HG03460 (cell line): ENCODE measurements around the gene SLC39A8.
"Not testable (repeated sequence)": the region's sequence is repeated elsewhere in the genome, so short reads cannot be mapped to it uniquely, and the experiment has no call there.

Experiments
- ATAC-seq: cut with Tn5 transposase; IDR thresholded peaks from one replicate; pipeline ENCODE4 v1.9.1; 2021; ENCODE audit not compliant: unreplicated experiment

Gene SLC39A8

GRCh38 chr4:102243296-102243695 is 102.0 kb downstream of the SLC39A8 start:
- ATAC-seq = not testable (repeated sequence)

- ATAC-seq = no peak
Observed at GRCh38 chr4:102234243-102234838, 110.9 kb downstream of the SLC39A8 start.

- no peak for ATAC-seq
Observed at GRCh38 chr4:102230194-102230593, 115.1 kb downstream of the SLC39A8 start.

- ATAC-seq = no peak
Observed at GRCh38 chr4:102227388-102227787, 117.9 kb downstream of the SLC39A8 start.

GRCh38 chr4:102223461-102223860 is 121.8 kb downstream of the SLC39A8 start:
- no peak for ATAC-seq

- no peak for ATAC-seq
Observed at GRCh38 chr4:102222838-102223409, 122.4 kb downstream of the SLC39A8 start.

- ATAC-seq = no peak
Observed at GRCh38 chr4:102219129-102219528, 126.2 kb downstream of the SLC39A8 start.

GRCh38 chr4:102218656-102219055 is 126.6 kb downstream of the SLC39A8 start:
- ATAC-seq = no peak

- no peak for ATAC-seq
Observed at GRCh38 chr4:102217775-102218355, 127.4 kb downstream of the SLC39A8 start.

- no peak for ATAC-seq
Observed at GRCh38 chr4:102217345-102217744, 127.9 kb downstream of the SLC39A8 start.

- no peak for ATAC-seq
Observed at GRCh38 chr4:102216666-102217065, 128.6 kb downstream of the SLC39A8 start.

- no peak for ATAC-seq
Observed at GRCh38 chr4:102213031-102213430, 132.3 kb downstream of the SLC39A8 start.
